ENCODE data around the gene KCNS3. TPM values are rescaled to one million over a fixed set of nuclear protein-coding genes. Genes with fewer than 3 reads are reported as not detected.

KCNS3 gene
- total and polyA plus RNA-seq, 2 of the 4 experiments (the other 2 are of a cell fraction): 2.9 to 4.3 TPM

- intact Hi-C loops (cut with micrococcal nuclease): no loop called here
- dilution Hi-C loops (cut with HindIII; ENCODE audit: low sequenced_read_pairs, unreplicated experiment): no loop called here
- BruUV-seq (replicated peaks): no TSS peak
- H3K56ac ChIP-seq (ENCODE audit: extremely low read depth, insufficient read depth, low read length): no peak overlapping the region
- H4K20me1 ChIP-seq (ENCODE audit: insufficient read depth, low read length): no peaks in the 10 kb centered on the region
- H3K36me3 ChIP-seq (ENCODE audit: control insufficient read depth, insufficient read depth, low read length): no peaks in the 10 kb centered on the region
- ATAC-seq (ENCODE audit: low read depth): no peak
- H3K27ac ChIP-seq (ENCODE audit: insufficient read depth, low read length): no peak overlapping the region
- in situ Hi-C loops (cut with MboI; ENCODE audit: low sequenced_read_pairs): no loop called here
- no peak overlapping the region for H3K18ac ChIP-seq (ENCODE audit: low read depth, low read length)
- no peak overlapping the region for H2BK120ac ChIP-seq (ENCODE audit: low read depth, low read length)
- H2AK9ac ChIP-seq (replicated peaks; ENCODE audit: low read depth, low read length, poor library complexity): no peak overlapping the region
- H3K4me1 ChIP-seq (ENCODE audit: control insufficient read depth, insufficient read depth, low read length): no peaks in the 10 kb centered on the region
- WGBS, 2 experiments (ENCODE audit: extremely low coverage in 2 of 2, insufficient read length in 1 of 2): no CpG with 5 or more reads among the region's 2 CpGs
- no peak overlapping the region for H3K4me3 ChIP-seq (ENCODE audit: insufficient read depth, low read depth, low read length)
- H2AK5ac ChIP-seq (ENCODE audit: low read depth, low read length): no peak overlapping the region
- no peak overlapping the region for H3K23ac ChIP-seq (ENCODE audit: low read depth, low read length)
- no peaks in the 10 kb centered on the region for H3K79me1 ChIP-seq (ENCODE audit: low read depth in 1 of 2, low read length in 2 of 2)
- no peak overlapping the region for H2BK20ac ChIP-seq (ENCODE audit: low read depth, low read length)
- H3K9ac ChIP-seq (ENCODE audit: low read depth, low read length): no peak overlapping the region
- no peak overlapping the region for H3K14ac ChIP-seq (replicated peaks; ENCODE audit: low read depth, low read length)
- no peaks in the 10 kb centered on the region for H3K27me3 ChIP-seq (ENCODE audit: control insufficient read depth, insufficient read depth, low read length)
- H4K8ac ChIP-seq (ENCODE audit: low read depth in 2 of 2, low read length in 2 of 2): no peak overlapping the region
- no peak overlapping the region for H2BK15ac ChIP-seq (ENCODE audit: low read depth, low read length)
- no peak overlapping the region for H4K5ac ChIP-seq (ENCODE audit: low read depth, low read length)
- no peak overlapping the region for H4K91ac ChIP-seq (ENCODE audit: insufficient read depth, low read depth, low read length)
- no peak overlapping the region for H2AFZ ChIP-seq (replicated peaks; ENCODE audit: low read length, poor library complexity)
- DNase-seq: no peak
- no peak overlapping the region for H3K4ac ChIP-seq (ENCODE audit: low read depth, low read length)
- H3K9me1 ChIP-seq (ENCODE audit: insufficient read depth, low read length): no peaks in the 10 kb centered on the region
- H2BK5ac ChIP-seq (ENCODE audit: low read depth, low read length, poor library complexity, severe bottlenecking): no peak overlapping the region
- H3K4me2 ChIP-seq (ENCODE audit: low read depth, low read length): no peak overlapping the region
- no peak for TF ChIP-seq CTCF (conservative IDR thresholded peaks at IDR 0.05; ENCODE audit: low read depth, low read length)
- TF ChIP-seq MAFK (IDR thresholded peaks at IDR 0.05; ENCODE audit: low read depth, low read length): no peak
- no peak for TF ChIP-seq ELK1 (IDR thresholded peaks at IDR 0.05; ENCODE audit: borderline replicate concordance, low read depth, low read length)
- no peak for TF ChIP-seq RAD21 (IDR thresholded peaks at IDR 0.05; ENCODE audit: low read length)
- no peak for TF ChIP-seq CEBPB (IDR thresholded peaks at IDR 0.05; ENCODE audit: low read depth, low read length)
- TF ChIP-seq RFX5 (IDR thresholded peaks at IDR 0.05; ENCODE audit: low read depth, low read length): no peak
- TF ChIP-seq CHD1 (IDR thresholded peaks at IDR 0.05; ENCODE audit: low read depth, low read length): no peak
- TF ChIP-seq MXI1 (IDR thresholded peaks at IDR 0.05; ENCODE audit: borderline replicate concordance, low read depth, low read length): no peak
- TF ChIP-seq MAZ (IDR thresholded peaks at IDR 0.05; ENCODE audit: borderline replicate concordance, low read depth, low read length): no peak
- TF ChIP-seq, protein P1, sequence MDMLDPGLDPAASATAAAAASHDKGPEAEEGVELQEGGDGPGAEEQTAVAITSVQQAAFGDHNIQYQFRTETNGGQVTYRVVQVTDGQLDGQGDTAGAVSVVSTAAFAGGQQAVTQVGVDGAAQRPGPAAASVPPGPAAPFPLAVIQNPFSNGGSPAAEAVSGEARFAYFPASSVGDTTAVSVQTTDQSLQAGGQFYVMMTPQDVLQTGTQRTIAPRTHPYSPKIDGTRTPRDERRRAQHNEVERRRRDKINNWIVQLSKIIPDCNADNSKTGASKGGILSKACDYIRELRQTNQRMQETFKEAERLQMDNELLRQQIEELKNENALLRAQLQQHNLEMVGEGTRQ (IDR thresholded peaks at IDR 0.05; ENCODE audit: low read depth, low read length): no peak
- no peak for TF ChIP-seq POLR2A (IDR thresholded peaks at IDR 0.05; ENCODE audit: low read depth, low read length)
- no peak for TF ChIP-seq FOS (IDR thresholded peaks at IDR 0.05; ENCODE audit: low read depth, low read length)
- no peak for TF ChIP-seq NFE2L2 (IDR thresholded peaks at IDR 0.05; ENCODE audit: low read depth, low read length)
- no peak for TF ChIP-seq SMC3 (IDR thresholded peaks at IDR 0.05; ENCODE audit: low read depth, low read length)
- no peak for TF ChIP-seq RCOR1 (IDR thresholded peaks at IDR 0.05; ENCODE audit: insufficient replicate concordance, low read length)
- TF ChIP-seq BHLHE40 (IDR thresholded peaks at IDR 0.05; ENCODE audit: low read depth, low read length): no peak
- ChIA-PET POLR2A (ENCODE audit: unreplicated experiment) (no interaction called here), CTCF (no interaction called here)
- H3K9me3 ChIP-seq (ENCODE audit: control insufficient read depth, insufficient read depth, low read length): no peaks in the 10 kb centered on the region
These were observed 16.1 kb downstream of the KCNS3 start for GRCh38 chr2:17894556-17894955.

Data from IMR-90 (cell line).